ENCODE measurements around the gene NUP98.

Gene NUP98

GRCh38 chr11:3638513-3638912 lies 158.8 kb downstream of the NUP98 start:
- no peak overlapping the region for H3K4me3 Mint-ChIP-seq
- no peaks in the 10 kb centered on the region for H3K36me3 Mint-ChIP-seq
- H3K27ac Mint-ChIP-seq: no peak overlapping the region

GRCh38 chr11:3637201-3637600 lies 160.2 kb downstream of the NUP98 start:
- H3K9me3 Mint-ChIP-seq: no peaks in the 10 kb centered on the region
- H3K4me3 Mint-ChIP-seq: no peak overlapping the region
- peaks cover 4% of the 10 kb centered on the region for H3K4me1 Mint-ChIP-seq
- H3K27me3 Mint-ChIP-seq: no peaks in the 10 kb centered on the region
- H3K36me3 Mint-ChIP-seq: no peaks in the 10 kb centered on the region
- H3K27ac Mint-ChIP-seq: no peak overlapping the region

More at GRCh38 chr11:3638513-3638912, 158.8 kb downstream of the NUP98 start:
- Mint-ChIP-seq H3K27me3 (no peaks in the 10 kb centered on the region), H3K4me1 (peaks cover 9% of the 10 kb centered on the region), H3K9me3 (no peaks in the 10 kb centered on the region)

DNA sequence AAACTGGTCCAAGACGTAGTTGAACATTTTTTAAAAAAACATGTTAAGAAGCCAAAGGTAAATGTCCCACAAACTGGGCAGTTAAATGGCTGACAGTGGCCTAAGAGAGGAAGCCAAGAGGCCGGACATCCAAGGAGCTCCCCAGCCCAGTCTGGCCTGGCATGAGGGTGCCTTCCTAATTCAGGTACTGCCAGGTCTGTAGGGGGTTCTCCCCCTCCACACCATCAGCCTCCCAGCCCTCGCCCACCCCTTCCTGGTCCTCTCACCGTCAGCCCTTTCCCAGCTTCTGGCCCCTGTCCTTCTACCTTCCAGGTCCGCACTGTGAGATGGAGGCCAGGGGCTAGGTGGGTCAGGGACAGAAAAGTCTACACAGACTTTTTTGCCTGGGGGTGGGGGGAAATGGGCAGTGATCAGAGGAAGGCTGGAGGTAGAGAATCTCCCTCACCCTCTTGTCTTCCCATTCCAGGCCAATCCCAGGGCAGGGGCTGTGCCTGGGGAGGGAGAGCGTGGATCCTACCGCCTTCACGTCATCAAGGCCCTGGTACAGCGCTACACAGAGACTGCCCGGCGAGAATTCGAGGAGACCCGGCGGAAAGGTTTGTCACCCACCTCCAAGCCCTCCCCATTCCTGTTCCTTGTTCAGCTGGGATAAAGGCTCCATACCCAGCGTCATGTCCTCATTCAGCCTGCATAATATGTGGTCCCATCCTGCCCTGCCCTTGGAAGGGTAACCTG lies 161.5 kb downstream of the NUP98 start:
- H3K36me3 Mint-ChIP-seq: no peaks in the 10 kb centered on the region
- no peaks in the 10 kb centered on the region for H3K4me1 Mint-ChIP-seq
- no peak overlapping the region for H3K27ac Mint-ChIP-seq
- H3K4me3 Mint-ChIP-seq: no peak overlapping the region
- no peaks in the 10 kb centered on the region for H3K27me3 Mint-ChIP-seq
- no peaks in the 10 kb centered on the region for H3K9me3 Mint-ChIP-seq

DNA sequence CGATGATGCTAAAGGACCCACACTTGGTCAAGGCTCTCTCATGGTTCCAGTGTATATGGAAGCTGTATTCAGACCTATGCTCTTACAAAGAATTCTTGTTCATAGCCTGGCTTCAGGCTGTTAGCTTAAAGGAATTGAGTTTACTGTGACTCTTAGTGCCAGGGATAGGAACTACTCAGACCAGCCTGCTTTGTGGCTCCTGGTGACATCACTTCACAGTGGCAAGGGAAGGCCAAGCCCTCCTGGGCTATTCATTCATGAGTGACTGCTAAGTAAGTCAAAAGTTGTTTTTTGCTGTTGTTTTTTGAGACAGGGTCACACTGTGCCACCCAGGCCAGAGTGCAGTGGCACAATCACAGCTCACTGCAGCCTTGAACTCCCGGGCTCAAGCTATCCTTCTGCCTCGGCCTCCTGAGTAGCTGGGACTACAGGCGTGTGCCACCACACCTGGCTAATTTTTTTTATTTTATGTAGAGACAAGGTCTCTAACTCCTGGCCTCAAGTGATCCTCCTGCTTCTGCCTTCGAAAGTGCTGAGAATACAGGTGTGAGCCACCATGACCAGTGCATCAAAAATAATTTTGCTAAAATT lies 165.2 kb downstream of the NUP98 start:
- Mint-ChIP-seq H3K9me3 (no peaks in the 10 kb centered on the region), H3K36me3 (no peaks in the 10 kb centered on the region), H3K4me1 (no peaks in the 10 kb centered on the region), H3K4me3 (no peak overlapping the region), H3K27me3 (no peaks in the 10 kb centered on the region), H3K27ac (no peak overlapping the region)

DNA sequence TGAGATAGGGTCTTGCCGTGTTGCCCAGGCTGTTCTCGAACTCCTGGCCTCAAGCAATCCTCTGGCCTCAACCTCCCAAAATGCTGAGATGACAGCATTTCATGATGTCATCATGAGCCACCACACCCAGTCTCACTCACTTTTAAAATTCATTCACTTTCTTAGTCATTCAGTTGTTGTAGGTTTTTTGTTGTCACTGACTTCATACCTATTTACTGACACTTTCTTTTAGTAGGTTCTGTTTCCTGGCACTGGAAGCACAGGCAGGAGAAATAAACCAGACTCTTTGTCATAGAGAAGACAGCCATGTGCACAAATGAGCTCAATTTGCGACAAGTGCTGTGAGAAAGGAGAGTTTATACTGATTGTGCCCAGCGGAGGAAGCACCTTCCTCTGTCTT lies 166.0 kb downstream of the NUP98 start:
- H3K4me3 Mint-ChIP-seq: no peak overlapping the region
- no peak overlapping the region for H3K27ac Mint-ChIP-seq
- no peaks in the 10 kb centered on the region for H3K9me3 Mint-ChIP-seq

GRCh38 chr11:3627291-3627690 lies 170.1 kb downstream of the NUP98 start:
- H3K27ac Mint-ChIP-seq: no peak overlapping the region
- no peaks in the 10 kb centered on the region for H3K36me3 Mint-ChIP-seq
- no peaks in the 10 kb centered on the region for H3K9me3 Mint-ChIP-seq
- H3K4me1 Mint-ChIP-seq: peaks cover 5% of the 10 kb centered on the region
- H3K4me3 Mint-ChIP-seq: no peak overlapping the region
- H3K27me3 Mint-ChIP-seq: no peaks in the 10 kb centered on the region

More for the DNA sequence above, 166.0 kb downstream of the NUP98 start:
- Mint-ChIP-seq H3K4me1 (peaks cover 5% of the 10 kb centered on the region), H3K27me3 (no peaks in the 10 kb centered on the region), H3K36me3 (no peaks in the 10 kb centered on the region)

DNA sequence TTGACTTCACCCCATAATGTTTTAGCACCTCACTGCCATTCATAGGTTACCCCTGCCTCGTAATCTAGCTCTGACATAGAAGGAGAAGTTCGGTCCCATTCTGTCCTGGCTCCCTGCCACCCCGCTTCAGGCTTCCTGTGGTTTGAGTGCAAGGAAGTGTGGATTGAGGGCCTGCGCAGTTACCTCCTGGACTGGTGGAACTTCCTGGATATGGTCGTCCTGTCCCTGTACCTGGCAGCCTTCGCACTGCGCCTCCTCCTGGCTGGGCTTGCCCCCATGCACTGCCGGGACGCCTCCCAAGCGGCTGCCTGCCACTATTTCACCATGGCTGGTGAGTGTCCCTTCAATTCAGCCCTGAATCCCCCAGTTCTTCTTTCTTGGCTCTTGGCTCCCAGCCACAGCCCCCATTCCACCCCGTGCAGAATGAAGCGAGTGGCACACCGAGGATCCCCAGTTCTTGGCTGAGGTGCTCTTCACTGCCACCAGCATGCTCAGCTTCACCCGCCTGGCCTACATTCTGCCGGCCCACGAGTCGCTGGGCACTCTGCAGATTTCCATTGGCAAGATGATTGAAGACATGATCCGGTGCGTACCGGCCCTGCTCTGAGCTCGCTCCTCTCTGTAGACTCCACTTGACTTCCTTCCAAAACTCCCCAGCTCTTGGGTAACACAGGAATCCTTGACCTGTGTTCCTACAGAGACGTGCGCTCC lies 170.9 kb downstream of the NUP98 start:
- Mint-ChIP-seq H3K27ac (no peak overlapping the region), H3K36me3 (no peaks in the 10 kb centered on the region), H3K4me3 (no peak overlapping the region), H3K4me1 (peaks cover 5% of the 10 kb centered on the region), H3K27me3 (no peaks in the 10 kb centered on the region), H3K9me3 (no peaks in the 10 kb centered on the region)

All from activated naive CD4-positive, alpha-beta T cell treated with anti-CD3 and anti-CD28 coated beads, Interleukin-2, amount 50 U/mL, for 24 hours (primary cell).